GM23248 (cell line): ENCODE results near the gene SMCO3.

ENCODE experiments used
- EZH2 ChIP-seq: fragments of 200-600 bp; sonication (generic); IDR thresholded peaks from 2 replicates; pipeline ENCODE4 v1.6.1; 2018; ENCODE audit warnings: antibody characterized with exemption, mild to moderate bottlenecking; ENCODE audit not compliant: insufficient read depth, poor library complexity, severe bottlenecking
- EZH2phosphoT487 ChIP-seq: fragments of 200-600 bp; sonication (generic); IDR thresholded peaks from 2 replicates; pipeline ENCODE4 v1.6.1; 2018; ENCODE audit warnings: antibody characterized with exemption, moderate library complexity, mild to moderate bottlenecking, low read depth; ENCODE audit not compliant: insufficient read depth

GRCh38 chr12:14770496-14771461, 43.2 kb downstream of the SMCO3 start:
- TF ChIP-seq EZH2, result no peak
- TF ChIP-seq EZH2phosphoT487, result no peak
